NCI-H146 (cell line): ENCODE measurements around the gene TDRD12.
A peak's percentile ranks its signal among the peaks of the same experiment; 100 is the strongest.

Experiments used
- DNase-seq: peaks from one replicate; lab custom pipeline; 2025; lab: John Stamatoyannopoulos, UW

TDRD12 gene

GRCh38 chr19:32809754-32810153 lies 90.2 kb downstream of the TDRD12 start:
- no peak for DNase-seq

DNA sequence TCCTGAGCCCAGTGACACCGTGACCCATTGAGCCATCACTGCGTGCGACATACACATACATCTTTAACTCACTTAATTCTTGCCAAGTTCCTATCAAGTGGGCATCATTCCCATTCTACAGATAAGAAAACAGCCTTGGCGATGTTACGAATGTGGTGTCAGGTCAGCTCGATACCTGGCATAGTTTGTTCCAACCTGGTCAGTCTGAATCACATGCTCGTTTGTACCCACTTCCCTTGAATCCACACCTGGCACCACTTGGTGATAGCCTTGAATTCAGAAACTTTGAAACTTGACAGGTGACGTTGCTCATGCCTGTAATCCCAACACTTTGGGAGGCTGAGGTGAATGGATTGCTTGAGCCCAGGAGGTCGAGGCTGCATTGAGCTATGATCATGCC lies 90.9 kb downstream of the TDRD12 start:
- DNase-seq, result no peak

GRCh38 chr19:32811151-32811550 lies 91.6 kb downstream of the TDRD12 start:
- no peak for DNase-seq

GRCh38 chr19:32812036-32812435 lies 92.5 kb downstream of the TDRD12 start:
- DNase-seq, result no peak

DNA sequence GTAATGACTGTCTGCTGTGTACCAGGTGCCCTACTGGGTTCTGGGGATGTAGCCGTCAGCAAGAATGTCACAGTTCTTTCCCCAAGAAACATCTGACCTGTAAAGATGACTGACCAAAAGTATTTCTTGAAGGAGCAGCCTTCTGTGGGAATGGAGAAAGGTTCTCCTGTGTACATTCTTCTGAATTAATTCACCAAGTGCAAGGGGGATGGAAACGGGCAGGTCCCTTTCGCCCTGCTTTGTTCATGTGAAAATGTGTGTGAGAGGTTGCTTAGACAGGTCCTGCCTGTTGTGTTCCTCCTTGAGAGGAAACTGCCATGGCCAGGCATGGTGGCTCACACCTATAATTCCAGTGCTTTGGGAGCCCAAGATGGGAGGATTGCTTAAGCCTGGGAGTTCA lies 93.0 kb downstream of the TDRD12 start:
- DNase-seq, result no peak

DNA sequence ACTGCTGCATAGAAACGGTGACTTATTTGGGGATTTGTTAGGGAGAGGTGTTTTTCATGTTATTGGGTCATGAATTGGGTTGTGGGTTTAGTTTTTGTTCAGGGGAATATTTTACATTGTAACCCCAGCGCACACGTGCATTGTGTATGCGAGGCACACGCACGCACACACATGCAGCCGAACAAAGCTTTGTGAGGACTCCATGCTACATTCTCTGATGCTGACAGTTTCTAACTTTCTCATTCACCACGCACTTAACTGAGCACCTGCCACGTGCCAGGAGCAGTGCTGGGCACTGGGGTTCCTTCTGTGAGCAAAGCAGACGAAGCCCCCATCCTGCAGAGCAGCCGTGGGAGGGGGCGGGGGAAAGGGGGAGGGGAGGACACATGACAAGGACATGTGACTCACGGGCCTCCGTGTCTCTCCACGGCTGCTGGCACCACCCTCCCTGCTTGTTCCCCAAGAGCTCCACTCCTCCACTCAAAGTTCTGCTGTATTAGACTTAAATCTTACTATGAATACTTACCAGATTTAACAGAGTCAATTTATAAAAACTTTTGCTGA lies 94.4 kb downstream of the TDRD12 start:
- DNase-seq, result no peak

DNA sequence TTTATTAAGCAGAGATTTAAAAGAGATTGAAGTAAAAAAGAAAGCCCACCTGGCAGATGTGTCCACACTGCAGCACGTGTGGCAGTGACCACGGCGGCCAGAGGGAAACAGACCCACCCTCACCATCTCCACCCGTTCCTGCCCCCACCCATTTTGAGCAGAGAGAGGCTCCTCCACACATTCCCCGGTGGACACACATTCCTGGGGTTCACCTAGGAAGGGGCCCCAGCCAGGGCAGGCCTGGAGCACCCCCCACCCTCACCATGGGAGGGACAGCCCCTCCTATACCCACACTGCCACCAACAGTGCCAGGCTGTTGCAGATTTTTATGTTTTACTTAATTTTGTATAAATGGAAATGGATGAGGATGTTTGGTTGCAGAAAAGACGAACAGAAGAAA lies 95.1 kb downstream of the TDRD12 start:
- DNase-seq, result no peak

DNA sequence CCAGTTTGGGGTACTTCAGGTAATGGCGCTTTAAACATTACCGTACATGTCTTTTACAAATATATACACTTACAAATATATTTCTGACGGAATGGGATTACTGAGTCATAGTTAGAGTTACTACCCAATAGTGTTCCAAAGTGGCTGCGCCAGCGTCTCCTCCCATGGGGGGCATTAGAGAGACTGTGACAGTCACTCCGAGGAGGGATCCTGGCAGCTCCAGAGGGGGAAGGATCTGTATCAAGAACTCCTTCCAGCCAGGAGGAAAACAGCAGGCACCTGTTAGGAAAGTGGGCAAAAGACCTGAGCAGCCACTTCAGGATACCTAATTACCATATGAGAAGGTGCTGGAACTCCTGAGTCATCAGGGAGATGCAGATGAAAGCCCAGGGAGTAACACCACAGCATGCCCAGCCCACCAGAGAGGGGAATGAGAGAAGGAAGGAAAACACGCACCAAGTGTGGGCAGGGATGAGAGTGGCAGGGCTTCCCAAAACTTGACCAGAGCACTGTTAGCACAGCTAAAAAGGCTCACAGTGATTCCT lies 97.1 kb downstream of the TDRD12 start:
- no peak for DNase-seq

DNA sequence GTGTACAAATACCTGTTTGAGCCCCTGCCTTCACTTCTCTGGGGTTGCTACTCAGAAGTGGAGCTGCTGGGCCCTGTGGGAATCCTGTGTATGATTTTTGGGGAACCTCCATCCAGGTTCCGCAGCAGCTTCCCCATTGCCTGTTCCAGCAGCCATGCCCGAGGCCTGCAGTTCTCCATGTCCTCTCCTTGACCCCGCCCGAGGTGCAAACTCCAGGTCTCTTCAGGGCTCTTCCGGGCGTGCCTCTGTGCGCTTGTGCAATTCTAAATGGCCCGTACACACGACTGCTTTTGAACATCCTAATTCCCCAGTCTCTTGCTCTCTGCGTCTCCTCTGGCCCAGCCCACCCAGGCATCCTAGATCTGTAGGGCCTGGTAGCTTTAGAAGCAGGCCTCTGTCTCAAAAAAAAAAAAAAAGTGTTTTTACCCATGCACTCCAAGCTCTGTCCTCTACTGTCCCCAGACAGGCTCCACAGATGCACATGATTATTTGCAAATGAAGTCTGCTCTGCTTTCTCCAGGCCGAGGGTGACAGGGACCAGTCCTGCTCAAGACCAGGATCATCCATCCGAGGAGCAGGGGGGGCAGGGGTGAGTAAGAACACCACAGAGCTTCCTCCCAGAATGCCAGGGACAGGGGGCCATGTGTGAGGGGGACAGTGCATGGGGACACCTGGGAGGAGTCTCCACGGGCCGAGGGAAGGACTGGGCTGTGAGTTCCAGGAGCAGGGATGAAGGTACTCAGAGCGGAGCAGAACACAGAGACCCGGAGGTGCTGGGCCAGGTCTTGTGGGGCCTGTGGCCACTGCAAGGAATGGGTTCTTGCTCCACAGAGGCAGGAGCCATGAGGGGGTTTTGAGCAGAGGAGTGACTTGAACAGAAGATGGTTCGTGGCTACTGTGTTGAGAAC lies 98.3 kb downstream of the TDRD12 start:
- DNase-seq, result no peak

- DNase-seq, result no peak
Measured at GRCh38 chr19:32818536-32818935, 99.0 kb downstream of the TDRD12 start.

DNA sequence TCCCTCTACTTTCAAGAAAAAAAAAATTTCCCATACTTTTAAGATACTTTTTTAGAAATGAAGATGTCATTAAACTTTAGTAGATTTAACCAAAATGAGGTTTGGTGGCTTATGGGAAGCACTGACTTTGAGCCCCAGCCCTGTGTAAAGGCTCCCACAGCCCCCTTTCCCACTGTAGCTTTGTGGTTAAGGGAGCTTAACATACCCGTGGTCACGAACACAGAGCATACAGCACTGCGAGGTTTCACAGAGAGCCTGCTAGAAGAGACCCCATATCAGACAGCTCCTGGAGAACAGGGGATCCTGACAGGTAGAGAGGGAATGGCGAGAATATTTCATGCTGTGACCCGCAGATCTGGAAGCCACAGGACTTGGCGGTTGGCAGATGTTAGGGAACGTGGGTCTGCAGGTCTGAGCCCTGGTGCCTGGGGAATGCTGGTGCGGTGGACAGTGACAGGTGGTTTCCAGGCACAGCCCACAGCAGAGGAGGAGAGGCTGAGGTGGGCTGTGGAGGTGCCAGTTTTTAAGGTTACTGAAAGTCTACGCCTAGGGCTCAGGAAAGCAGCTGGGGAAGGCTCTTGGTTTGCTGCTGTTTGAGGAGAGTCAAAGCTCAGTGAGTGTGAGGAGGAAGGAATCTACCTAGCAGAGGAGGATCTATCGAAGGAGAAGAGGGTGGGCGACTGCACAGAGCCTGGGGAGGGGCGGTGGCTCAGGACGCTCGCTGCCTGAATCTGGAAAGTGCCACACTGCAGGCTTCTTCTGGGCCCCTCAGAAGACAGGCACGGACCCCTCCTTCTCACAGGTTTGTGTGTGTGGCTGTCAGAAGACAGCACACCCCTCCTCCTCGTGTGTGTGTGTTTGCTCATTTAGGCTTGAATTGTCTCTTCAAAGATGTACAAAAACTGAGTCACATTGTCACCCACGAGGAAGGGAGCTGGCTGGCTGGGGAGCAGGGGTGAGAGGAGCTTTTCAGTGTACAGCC lies 100.1 kb downstream of the TDRD12 start:
- DNase-seq, result no peak

DNA sequence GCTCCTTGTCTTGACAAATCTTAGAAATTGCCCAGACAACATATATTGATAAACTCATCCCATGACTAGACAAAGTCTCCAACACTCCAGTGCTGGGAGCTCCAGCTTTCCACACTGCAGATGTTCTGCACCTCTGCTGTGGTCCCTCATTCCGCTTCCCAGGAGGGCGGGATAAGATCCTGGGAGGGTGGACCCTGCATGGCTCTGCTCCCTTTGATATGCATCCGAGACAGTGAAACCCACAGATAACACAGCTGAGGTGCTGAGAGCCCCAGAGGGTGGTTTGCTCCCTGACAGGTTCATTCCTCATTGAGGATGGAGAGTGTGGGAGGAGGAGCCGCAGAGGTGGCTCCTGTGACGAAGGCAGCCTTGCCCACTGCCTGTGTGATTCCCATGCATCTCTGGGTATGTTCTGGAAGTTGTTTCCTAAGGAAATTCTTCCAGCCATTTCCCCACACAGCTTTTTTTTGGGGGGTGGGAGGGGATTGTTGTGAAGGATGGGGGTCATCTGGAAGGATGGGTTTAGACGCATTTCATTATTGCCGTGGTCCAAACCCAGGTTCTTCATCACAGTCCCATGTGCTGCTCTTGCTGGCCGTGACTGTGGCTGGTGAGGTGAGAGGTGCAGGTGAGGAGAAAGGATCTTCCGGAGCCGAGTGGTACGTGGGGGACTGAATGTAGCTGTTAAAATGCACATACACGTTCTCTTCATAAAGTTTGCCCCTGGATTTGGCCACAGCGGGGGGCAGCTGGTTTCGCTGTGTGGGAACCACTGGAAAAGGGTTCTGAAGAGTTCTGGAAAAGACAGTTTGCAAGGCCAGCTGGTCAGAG lies 103.6 kb downstream of the TDRD12 start:
- DNase-seq, result no peak

DNA sequence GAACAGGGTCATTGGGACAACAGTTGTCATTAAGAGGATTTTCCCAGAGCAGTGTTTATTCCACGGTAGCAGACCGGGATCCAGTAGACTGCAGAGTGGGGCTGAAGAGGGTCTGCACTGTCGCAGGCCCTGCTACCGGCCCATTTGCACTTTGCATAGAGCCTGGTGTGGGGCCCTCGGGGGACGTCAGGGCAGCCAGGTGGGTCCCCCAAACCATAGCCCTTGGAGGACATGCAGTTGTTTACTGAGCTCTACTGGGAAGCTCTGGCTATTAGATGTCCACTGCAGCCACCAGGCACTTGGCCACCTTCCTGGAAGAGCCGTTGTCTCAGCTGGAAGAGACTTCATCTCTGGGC lies 104.2 kb downstream of the TDRD12 start:
- no peak for DNase-seq

- DNase-seq, result peak; percentile 20
Measured at GRCh38 chr19:32824191-32824751, 104.7 kb downstream of the TDRD12 start.

DNA sequence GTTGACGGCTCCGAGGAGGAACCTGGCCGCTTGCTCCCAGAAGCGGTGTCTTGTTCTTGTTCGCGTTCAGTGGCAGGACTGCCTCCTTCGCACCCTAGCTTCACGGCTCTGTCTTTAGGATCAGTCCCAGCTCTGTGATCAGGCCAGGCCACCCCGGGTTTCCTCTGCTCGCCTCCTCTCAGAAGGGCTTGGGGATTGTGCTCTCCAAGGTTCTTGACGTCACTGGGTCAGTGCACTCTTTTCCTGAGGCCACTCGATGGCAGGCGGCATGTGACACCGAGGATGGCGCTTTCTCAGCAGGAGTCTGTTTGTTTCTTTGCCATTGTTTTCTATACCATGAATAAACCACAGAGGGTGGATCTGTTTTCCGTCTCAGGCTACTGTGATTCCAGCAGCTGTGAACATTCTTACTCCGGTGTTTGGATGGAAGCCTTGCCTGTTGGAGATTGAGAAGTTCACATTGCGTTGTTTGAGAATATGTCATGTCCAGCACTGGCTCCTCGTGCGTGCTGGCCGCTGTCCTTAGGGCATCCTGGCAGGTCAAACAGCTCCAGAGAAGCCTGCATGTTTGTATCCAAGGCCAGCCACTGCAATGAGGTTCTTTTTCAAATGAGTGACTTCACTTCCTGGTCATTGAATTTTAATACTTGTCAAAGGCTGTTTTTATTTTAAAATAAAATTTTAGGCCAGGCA lies 105.5 kb downstream of the TDRD12 start:
- peak; percentile 47 for DNase-seq

GRCh38 chr19:32828139-32828538 lies 108.6 kb downstream of the TDRD12 start:
- no peak for DNase-seq

DNA sequence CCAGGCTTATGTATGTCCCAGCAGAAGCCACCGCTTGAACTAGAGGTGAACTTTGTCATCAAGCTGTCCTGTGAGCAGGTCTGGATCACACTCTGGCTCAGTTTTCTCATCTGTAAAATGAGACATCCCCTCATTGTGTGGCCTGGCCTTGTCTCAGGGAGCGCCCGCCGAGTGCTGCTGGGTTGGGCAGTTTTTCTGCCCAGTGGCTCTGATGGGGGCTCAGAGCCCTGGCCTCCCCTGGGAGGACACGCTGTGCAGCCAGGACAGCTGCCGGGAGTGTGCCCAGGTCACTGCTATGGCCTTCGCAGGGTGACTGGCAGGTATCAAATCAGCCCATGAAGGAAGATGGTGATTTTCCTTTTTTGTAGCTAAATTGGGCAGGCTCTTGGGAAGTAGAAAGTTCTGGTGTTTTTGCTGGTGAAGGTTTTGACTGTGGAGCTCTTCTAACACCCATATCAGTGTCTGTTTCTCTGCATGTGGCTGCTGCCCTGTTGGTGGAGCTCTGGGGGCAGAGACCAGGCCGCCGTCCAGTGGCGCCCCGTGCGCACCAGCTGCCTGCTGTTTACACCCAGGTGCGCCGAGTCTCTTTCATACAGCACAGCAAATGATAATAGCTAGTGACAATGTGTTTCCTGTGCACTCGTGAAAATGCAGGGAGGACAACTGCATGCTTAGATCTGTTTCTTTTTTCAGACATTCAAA lies 109.2 kb downstream of the TDRD12 start:
- DNase-seq, result peak; percentile 84

GRCh38 chr19:32829345-32829896 lies 109.9 kb downstream of the TDRD12 start:
- DNase-seq, result no peak

- no peak for DNase-seq
Measured at GRCh38 chr19:32830231-32831014, 110.9 kb downstream of the TDRD12 start.
